NOMO-1 (cell line): ENCODE results near the gene PKDREJ.

ENCODE experiments used
- DNase-seq, 2 experiments: peaks; one replicate each; lab custom pipeline; 2025; ENCODE audit not compliant: unreplicated experiment in 2 of 2; lab: John Stamatoyannopoulos, UW

The PKDREJ gene

GRCh38 chr22:46290121-46290842, 27.1 kb upstream of the PKDREJ start:
- DNase-seq, result no peak

GRCh38 chr22:46289244-46289891, 26.2 kb upstream of the PKDREJ start:
- DNase-seq, result no peak

- DNase-seq, result no peak
Measured at GRCh38 chr22:46288846-46289243, 25.7 kb upstream of the PKDREJ start.

GRCh38 chr22:46287873-46288751, 25.0 kb upstream of the PKDREJ start:
- peak; percentile 28 to 49 for DNase-seq

DNA sequence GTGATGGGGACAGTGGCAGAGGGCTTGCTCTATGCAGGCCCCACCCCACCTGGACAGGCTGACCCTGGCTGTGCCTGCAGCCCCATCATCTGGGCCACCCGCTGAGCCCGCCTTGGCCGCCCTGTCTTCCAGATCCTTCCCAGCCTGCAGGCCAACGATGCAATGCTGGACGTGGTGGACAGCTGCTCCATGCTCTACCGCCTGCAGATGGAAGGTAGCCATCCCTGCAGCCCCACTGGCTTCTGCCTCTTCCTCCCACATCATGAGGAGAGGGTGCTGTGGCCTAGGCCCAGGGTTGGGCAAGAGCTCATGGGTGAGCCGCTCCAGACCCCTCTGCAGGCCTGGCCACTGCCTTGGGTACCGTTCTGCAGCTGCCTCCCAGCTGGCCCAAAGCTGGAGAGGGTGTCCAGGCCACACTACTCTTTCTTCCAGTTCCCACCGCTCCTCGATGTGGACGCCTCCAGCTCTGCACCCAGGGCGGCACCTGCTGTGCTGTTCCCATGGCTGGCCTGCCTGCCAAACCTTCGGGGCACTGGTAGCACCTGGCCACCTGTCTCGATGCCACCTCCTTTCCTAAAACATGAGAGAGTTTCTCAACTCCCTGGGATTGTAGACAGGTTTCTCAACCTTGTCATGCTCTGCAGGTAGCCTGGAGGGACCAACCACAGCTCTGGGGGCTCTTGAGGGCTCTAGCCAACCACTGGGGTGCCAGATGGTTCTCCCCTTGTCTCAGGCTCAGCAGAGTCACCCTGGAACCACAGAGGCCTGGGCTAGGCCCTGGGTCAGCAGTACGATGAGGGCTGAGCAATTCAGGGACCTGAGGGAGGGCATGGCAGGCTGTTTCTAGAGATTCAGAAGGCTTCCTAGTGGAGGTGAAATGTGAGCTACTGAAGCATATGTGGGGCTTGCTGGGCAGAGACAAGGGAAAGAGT, 24.1 kb upstream of the PKDREJ start:
- no peak for DNase-seq

- no peak for DNase-seq
Measured at GRCh38 chr22:46286006-46286405, 22.9 kb upstream of the PKDREJ start.

GRCh38 chr22:46281866-46282678, 18.9 kb upstream of the PKDREJ start:
- DNase-seq, result no peak

DNA sequence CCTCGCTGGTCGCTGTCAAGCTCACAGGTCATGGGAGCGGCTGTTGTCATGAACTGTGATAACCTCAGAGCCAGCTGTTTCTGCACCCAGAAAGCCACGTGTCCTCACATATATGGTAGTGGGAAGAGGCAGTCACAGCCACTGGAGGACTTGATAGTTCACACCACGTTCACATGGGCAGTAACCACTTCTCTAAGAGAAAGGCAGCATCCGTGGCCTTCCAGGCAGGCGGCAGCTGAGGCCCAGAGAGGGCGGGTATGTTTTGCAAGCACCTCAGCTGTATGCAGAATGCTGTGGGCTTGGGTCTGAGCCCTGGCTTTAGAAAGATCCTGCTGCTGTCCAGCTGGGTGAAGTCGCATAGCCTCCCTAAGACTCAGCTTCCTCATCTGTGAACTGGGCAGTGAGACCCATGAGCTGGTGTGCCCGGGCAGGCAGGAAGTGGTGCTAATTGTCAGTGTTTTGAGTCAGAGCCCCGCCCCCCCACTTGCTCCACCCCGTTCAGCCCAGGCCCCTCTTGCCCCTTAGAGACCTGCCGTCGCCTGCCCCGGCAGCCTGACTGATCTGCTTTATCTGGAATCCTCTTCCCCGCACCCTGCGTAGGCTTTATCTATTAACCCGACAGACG, 18.0 kb upstream of the PKDREJ start:
- no peak for DNase-seq

GRCh38 chr22:46280063-46280817, 17.1 kb upstream of the PKDREJ start:
- no peak for DNase-seq

DNA sequence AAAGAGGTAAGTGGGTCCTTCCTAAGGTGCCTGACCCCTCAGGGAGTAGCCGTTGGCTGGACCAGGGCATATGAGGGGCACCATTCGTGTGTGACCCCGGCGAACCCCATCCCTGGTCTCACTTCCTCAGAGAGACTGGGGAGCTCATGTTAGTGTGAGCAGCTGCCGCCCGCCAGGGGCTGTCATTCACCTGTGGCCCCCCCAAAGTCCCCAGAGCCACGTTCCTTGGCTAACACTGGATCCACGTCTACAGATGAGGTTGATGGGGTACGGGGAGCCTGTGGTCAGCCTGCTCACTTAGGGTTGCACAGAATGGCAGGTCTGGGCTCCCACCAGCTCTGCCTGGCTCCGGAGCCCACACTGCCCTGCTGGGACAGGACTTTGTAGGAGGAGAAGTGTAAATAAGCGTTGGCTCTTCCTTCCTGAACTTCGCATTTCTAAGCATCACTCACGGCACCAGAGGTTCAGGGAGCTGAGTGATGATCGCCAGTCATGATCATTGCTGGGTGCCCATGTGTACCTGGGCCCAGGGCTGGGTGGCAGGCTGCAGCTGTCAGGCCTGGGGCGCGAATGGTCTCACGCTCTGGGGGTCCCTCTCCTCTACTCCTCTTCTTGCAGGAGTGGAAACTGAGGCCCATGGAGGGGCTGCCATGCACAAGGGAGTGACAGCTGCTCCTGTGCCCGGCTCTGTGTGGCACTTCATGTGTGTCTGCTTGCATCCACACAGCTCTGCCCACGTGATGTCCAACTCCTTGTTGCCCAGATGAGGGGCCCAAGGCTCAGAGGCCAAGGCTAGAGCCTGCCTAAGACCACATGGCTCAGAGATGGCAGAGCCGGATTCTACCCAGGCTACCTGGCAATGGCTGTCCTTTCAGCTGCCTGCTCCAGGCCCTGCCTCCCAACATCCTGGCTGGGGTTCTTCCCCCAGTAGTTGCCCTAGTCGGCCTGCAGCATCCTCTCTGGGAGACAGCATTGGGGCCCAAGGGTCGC, 15.8 kb upstream of the PKDREJ start:
- no peak for DNase-seq

GRCh38 chr22:46276563-46276962, 13.4 kb upstream of the PKDREJ start:
- no peak for DNase-seq

GRCh38 chr22:46275455-46276122, 12.4 kb upstream of the PKDREJ start:
- no peak for DNase-seq

- DNase-seq, result no peak
Measured at GRCh38 chr22:46274381-46274780, 11.2 kb upstream of the PKDREJ start.

GRCh38 chr22:46273432-46274148, 10.4 kb upstream of the PKDREJ start:
- no peak for DNase-seq

- no peak for DNase-seq
Measured at GRCh38 chr22:46272762-46273431, 9.8 kb upstream of the PKDREJ start.

- DNase-seq, result no peak
Measured at GRCh38 chr22:46272196-46272595, 9.1 kb upstream of the PKDREJ start.
